HepG2 (cell line): ENCODE measurements around the gene FAM168A.

Experiments used
- CHD2 ChIP-seq: IDR thresholded peaks from 2 replicates; pipeline ENCODE4 v1.6.1; 2011; ENCODE audit warnings: low read depth, low read length, improper control_type of control experiment
- ZNF629 ChIP-seq: sonication (generic); formaldehyde crosslinking; conservative IDR thresholded peaks from 2 replicates; pipeline ENCODE4 v1.5.0; 2020; ENCODE audit warnings: missing genetic modification reagents
- ZNF740 ChIP-seq: sonication (generic); formaldehyde crosslinking; IDR thresholded peaks from 2 replicates; pipeline ENCODE4 v1.4.0; 2020; ENCODE audit warnings: missing genetic modification reagents
- ZNF777 ChIP-seq: sonication (generic); formaldehyde crosslinking; IDR thresholded peaks from 2 replicates; pipeline ENCODE4 v1.4.0; 2020; ENCODE audit warnings: missing genetic modification reagents
- TF ChIP-seq, protein P1 (sequence below): sonication (generic); formaldehyde crosslinking; IDR thresholded peaks from 2 replicates; pipeline ENCODE4 v1.5.0; 2020; ENCODE audit warnings: mild to moderate bottlenecking, missing genetic modification reagents, moderate library complexity

GRCh38 chr11:73521621-73522020 is 76.3 kb downstream of the FAM168A start:
- TF ChIP-seq, protein P1, sequence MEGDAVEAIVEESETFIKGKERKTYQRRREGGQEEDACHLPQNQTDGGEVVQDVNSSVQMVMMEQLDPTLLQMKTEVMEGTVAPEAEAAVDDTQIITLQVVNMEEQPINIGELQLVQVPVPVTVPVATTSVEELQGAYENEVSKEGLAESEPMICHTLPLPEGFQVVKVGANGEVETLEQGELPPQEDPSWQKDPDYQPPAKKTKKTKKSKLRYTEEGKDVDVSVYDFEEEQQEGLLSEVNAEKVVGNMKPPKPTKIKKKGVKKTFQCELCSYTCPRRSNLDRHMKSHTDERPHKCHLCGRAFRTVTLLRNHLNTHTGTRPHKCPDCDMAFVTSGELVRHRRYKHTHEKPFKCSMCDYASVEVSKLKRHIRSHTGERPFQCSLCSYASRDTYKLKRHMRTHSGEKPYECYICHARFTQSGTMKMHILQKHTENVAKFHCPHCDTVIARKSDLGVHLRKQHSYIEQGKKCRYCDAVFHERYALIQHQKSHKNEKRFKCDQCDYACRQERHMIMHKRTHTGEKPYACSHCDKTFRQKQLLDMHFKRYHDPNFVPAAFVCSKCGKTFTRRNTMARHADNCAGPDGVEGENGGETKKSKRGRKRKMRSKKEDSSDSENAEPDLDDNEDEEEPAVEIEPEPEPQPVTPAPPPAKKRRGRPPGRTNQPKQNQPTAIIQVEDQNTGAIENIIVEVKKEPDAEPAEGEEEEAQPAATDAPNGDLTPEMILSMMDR = no peak
- TF ChIP-seq ZNF629 (CRISPR knock-in tag) (no peak), CHD2 (no peak), ZNF777 (CRISPR knock-in tag) (no peak), ZNF740 (CRISPR knock-in tag) (no peak)
